Esophagus squamous epithelium (tissue), 5 donors: Measurements from ENCODE around the gene TMEM101. TPM values are rescaled to one million over a fixed set of nuclear protein-coding genes. Genes with fewer than 3 reads are reported as not detected.

ENCODE experiments used
- DNase-seq: peaks from one replicate; lab custom pipeline; 2025; lab: John Stamatoyannopoulos, UW
- H3K27ac ChIP-seq, 4 donors: fragments of 200-600 bp; sonication (generic); one replicate each; pipeline ENCODE4 v1.5.1; 2016 to 2019; ENCODE audit warnings: mild to moderate bottlenecking in 1 of 4
- H3K27me3 ChIP-seq, 4 donors: fragments of 200-600 bp; sonication (generic); 1 replicate in 3 of 4; 2 replicates in 1 of 4; pipeline versions ENCODE4 v1.5.1 to v1.6.0; 2017 to 2021; ENCODE audit warnings: antibody characterized with exemption in 1 of 4
- H3K36me3 ChIP-seq, 3 donors: fragments of 200-600 bp; sonication (generic); one replicate each; pipeline ENCODE4 v1.5.1; 2016 to 2019
- H3K4me1 ChIP-seq, 3 donors: fragments of 200-600 bp; sonication (generic); one replicate each; pipeline ENCODE4 v1.5.1; 2017 to 2019
- H3K4me3 ChIP-seq, 4 donors: fragments of 200-600 bp; sonication (generic); 1 replicate in 3 of 4; 2 replicates in 1 of 4; pipeline ENCODE4 v1.5.1; 2016 to 2019; ENCODE audit warnings: mild to moderate bottlenecking in 2 of 4, moderate library complexity in 1 of 4
- H3K9me3 ChIP-seq, 3 donors: fragments of 200-600 bp; sonication (generic); one replicate each; pipeline ENCODE4 v1.5.1; 2016 to 2019
- POLR2A ChIP-seq, 4 donors: fragments of 450-650 bp; IDR thresholded peaks; one replicate each; pipeline ENCODE4 v1.6.1; 2017; ENCODE audit warnings: antibody characterized with exemption in 4 of 4, mild to moderate bottlenecking in 4 of 4, moderate library complexity in 3 of 4
- WGBS, 2 donors: methylation state at CpG; one replicate each; pipeline ENCODE4 v1.1.5; 2018; 5-methylcytosine and 5-hydroxymethylcytosine counted together
- intact Hi-C: fragments of 100-400 bp; cut with DNase I; formaldehyde crosslinking; loops from one replicate; pipeline ENCODE4 v1.15.0; 2022
- total RNA-seq, 4 donors: library from RNA; depleted of rRNA; stranded (reverse); fragments of >200 nt; gene quantifications; one replicate each; pipeline ENCODE4 v1.1.0, GENCODE V29; 2016
- TF ChIP-seq, protein P1 (sequence below), 6 experiments: fragments of 450-650 bp in 4 of 6; fragments of 200-600 bp in 2 of 6; sonication (generic) in 2 of 6; IDR thresholded peaks; one replicate each; pipeline ENCODE4 v1.5.1; 2016 to 2019; ENCODE audit warnings: antibody characterized with exemption in 6 of 6, mild to moderate bottlenecking in 4 of 6, moderate library complexity in 4 of 6
- donor health status: DM: yes; HTN: yes; CAD: no.

Gene TMEM101
- total RNA-seq, result 10 to 100 TPM; 20.6 to 40.8 (median 34.1) TPM

DNA sequence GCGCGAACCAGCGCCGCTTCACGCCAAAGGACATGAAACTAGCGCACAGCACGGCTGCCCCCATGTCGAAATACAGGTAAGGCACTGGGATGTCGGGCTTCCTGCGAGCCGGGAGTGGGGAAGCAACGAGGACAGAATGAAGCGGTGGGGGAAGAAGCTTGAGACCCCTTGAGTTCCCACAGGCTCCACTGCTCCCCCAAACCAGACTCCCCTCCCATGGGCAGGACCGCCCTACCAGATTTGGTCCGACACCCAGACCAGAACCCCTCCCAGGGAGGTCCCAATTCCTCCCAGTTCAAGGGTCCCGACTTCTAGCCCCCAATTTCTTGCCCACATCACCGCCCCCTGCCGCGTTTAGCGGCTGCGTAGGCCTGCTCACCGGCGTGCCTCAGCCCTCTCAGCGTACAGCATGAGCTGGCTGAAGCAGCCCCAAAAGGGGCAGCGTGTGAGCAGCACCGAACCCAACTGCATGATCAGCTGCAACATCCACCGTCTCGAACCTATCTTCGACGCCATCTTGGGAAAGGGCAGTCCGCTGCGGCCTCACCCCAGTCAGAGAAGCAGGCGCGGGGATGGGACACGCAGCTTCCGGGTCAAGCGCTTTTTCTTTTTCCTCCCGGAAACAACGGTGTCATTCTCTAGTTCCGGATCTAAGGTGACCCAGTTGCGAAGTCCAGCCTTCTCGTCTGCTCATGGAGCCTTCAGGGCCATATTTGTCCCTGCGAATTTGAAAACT is at the start of gene TMEM101:
Gene TMEM101 (minus strand): TSS at position 527 of the 736 bp plus-strand sequence. CDS start 11 bp downstream, at position 516.
- Histone ChIP-seq H3K27me3 (no peaks in the 10 kb centered on the region), H3K27ac (peak within 1 kb of the TSS; percentile 80 to 90 (median 86)), H3K4me3 (peak within 1 kb of the TSS; percentile 71 to 90 (median 86)), H3K9me3 (no peaks in the 10 kb centered on the region), H3K4me1 (peaks cover 10 to 28% (median 12%) of the 10 kb centered on the region in 3 donors), H3K36me3 (peaks cover 0 to 33% (median 0%) of the 10 kb centered on the region in 3 donors)
- intact Hi-C loops, result no loop called here
- peak; percentile 42 for DNase-seq
- TF ChIP-seq, protein P1, sequence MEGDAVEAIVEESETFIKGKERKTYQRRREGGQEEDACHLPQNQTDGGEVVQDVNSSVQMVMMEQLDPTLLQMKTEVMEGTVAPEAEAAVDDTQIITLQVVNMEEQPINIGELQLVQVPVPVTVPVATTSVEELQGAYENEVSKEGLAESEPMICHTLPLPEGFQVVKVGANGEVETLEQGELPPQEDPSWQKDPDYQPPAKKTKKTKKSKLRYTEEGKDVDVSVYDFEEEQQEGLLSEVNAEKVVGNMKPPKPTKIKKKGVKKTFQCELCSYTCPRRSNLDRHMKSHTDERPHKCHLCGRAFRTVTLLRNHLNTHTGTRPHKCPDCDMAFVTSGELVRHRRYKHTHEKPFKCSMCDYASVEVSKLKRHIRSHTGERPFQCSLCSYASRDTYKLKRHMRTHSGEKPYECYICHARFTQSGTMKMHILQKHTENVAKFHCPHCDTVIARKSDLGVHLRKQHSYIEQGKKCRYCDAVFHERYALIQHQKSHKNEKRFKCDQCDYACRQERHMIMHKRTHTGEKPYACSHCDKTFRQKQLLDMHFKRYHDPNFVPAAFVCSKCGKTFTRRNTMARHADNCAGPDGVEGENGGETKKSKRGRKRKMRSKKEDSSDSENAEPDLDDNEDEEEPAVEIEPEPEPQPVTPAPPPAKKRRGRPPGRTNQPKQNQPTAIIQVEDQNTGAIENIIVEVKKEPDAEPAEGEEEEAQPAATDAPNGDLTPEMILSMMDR (IDR thresholded peaks at IDR 0.05), result peak in 1 of 6 experiments; percentile 42
- peak in 2 of 4 donors; percentile 25 to 41 for TF ChIP-seq POLR2A (IDR thresholded peaks at IDR 0.05)
- 0 to 1% methylated on average over 23 to 27 of the region's 43 CpGs for WGBS, 2 donors

- H3K4me3 ChIP-seq, result no peak overlapping the region
- no peaks in the 10 kb centered on the region for H3K27me3 ChIP-seq
- TF ChIP-seq POLR2A (IDR thresholded peaks at IDR 0.05), result no peak
- TF ChIP-seq, protein P1 (IDR thresholded peaks at IDR 0.05), result no peak
- H3K27ac ChIP-seq, result no peak overlapping the region
- no peaks in the 10 kb centered on the region for H3K9me3 ChIP-seq
- peaks cover 0 to 52% (median 10%) of the 10 kb centered on the region in 3 donors for H3K36me3 ChIP-seq
- 52 to 65% methylated on average over 9 of the region's 10 CpGs for WGBS, 2 donors
- no peak for DNase-seq
- H3K4me1 ChIP-seq, result peaks cover 6 to 41% (median 9%) of the 10 kb centered on the region in 3 donors
- intact Hi-C loops, result no loop called here
These were observed 49.2 kb upstream of the TMEM101 start for GRCh38 chr17:44063704-44064639.

DNA sequence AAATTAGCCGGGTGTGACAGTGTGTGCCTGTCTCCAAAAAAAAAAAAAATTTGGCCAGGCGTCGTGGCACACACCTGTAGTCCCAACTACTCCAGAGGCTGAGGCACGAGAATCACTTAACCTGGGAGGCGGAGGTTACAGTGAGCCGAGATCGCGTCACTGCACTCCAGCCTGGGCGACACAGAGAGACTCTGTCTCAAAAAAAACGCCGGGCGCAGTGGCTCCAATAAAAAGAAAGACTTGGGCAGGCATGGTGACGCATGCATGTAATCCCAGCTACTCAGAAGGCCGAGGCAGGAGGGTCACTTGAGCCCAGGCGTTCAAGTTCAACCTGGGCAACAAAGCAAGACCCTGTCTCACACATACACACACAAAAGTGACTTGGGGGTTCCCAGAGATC is 48.1 kb upstream of the TMEM101 start:
- Histone ChIP-seq H3K9me3 (no peaks in the 10 kb centered on the region), H3K27ac (no peak overlapping the region), H3K4me3 (no peak overlapping the region), H3K36me3 (peaks cover 0 to 63% (median 14%) of the 10 kb centered on the region in 3 donors), H3K4me1 (peaks cover 6 to 42% (median 9%) of the 10 kb centered on the region in 3 donors), H3K27me3 (no peaks in the 10 kb centered on the region)
- 90 to 92% methylated on average over 8 to 15 of the region's 15 CpGs for WGBS, 2 donors
- no peak for TF ChIP-seq POLR2A (IDR thresholded peaks at IDR 0.05)
- TF ChIP-seq, protein P1 (IDR thresholded peaks at IDR 0.05), result no peak
- intact Hi-C loops, result no loop called here
- DNase-seq, result no peak

DNA sequence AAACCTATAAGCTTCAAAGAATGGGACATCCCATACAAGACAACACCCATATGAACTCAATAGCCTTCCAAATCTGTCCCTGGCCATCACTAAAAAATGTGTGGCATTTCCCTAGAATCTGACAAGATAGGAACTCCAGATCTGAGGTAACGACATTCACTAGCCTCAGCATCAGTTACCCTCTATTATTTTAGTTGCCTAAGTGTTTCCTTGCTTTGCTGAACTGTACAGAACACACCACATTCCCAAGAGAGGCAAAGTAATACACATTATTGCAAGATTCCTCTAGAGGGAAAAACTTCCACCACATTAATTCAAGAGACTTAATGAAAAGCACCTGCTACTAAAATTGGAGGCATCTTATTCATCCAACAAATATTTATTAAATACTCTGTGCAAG is 46.7 kb upstream of the TMEM101 start:
- DNase-seq, result no peak
- Histone ChIP-seq H3K4me3 (no peak overlapping the region), H3K4me1 (peaks cover 0 to 31% (median 4%) of the 10 kb centered on the region in 3 donors), H3K27me3 (no peaks in the 10 kb centered on the region), H3K36me3 (peaks cover 0 to 77% (median 14%) of the 10 kb centered on the region in 3 donors), H3K9me3 (no peaks in the 10 kb centered on the region), H3K27ac (no peak overlapping the region)
- 80 to 100% methylated on average over 1 of the region's 1 CpG for WGBS, 2 donors
- intact Hi-C loops, result no loop called here
- TF ChIP-seq, protein P1 (IDR thresholded peaks at IDR 0.05), result no peak
